HEK293 (cell line): ENCODE measurements around the gene ICAM3.
A peak's percentile ranks its signal among the peaks of the same experiment; 100 is the strongest.

Experiments used
- EGR2 ChIP-seq: fragments of 450-650 bp; formaldehyde crosslinking; IDR thresholded peaks from 2 replicates; pipeline ENCODE4 v1.5.1; 2016; ENCODE audit warnings: low read depth, missing biosample characterization, missing genetic modification characterization
- GLI4 ChIP-seq: fragments of 450-650 bp; formaldehyde crosslinking; IDR thresholded peaks from 2 replicates; pipeline ENCODE4 v1.5.1; 2016; ENCODE audit warnings: missing biosample characterization, missing genetic modification characterization
- GLIS1 ChIP-seq: fragments of 450-650 bp; formaldehyde crosslinking; IDR thresholded peaks from 2 replicates; pipeline ENCODE4 v1.5.1; 2016; ENCODE audit warnings: missing biosample characterization, missing genetic modification characterization
- OSR2 ChIP-seq: fragments of 450-650 bp; formaldehyde crosslinking; IDR thresholded peaks from 2 replicates; pipeline ENCODE4 v1.5.1; 2016; ENCODE audit warnings: missing biosample characterization, missing genetic modification characterization
- SALL2 ChIP-seq: fragments of 450-650 bp; formaldehyde crosslinking; IDR thresholded peaks from 2 replicates; pipeline ENCODE4 v1.5.0; 2017; ENCODE audit warnings: missing biosample characterization, mild to moderate bottlenecking, missing genetic modification characterization, borderline replicate concordance
- SETDB1 ChIP-seq: IDR thresholded peaks from one replicate; pipeline ENCODE4 v1.6.1; 2017; ENCODE audit warnings: mild to moderate bottlenecking, low read length, moderate library complexity, mixed read lengths; ENCODE audit not compliant: insufficient read length
- YY2 ChIP-seq: fragments of 450-650 bp; formaldehyde crosslinking; IDR thresholded peaks from 2 replicates; pipeline ENCODE4 v1.5.1; 2016; ENCODE audit warnings: missing biosample characterization, missing genetic modification characterization
- ZEB2 ChIP-seq: fragments of 450-650 bp; formaldehyde crosslinking; IDR thresholded peaks from 2 replicates; pipeline ENCODE4 v1.5.1; 2016; ENCODE audit warnings: missing biosample characterization, missing genetic modification characterization
- ZFP3 ChIP-seq: fragments of 450-650 bp; formaldehyde crosslinking; IDR thresholded peaks from 2 replicates; pipeline ENCODE4 v1.5.1; 2016; ENCODE audit warnings: low read depth, missing biosample characterization, missing genetic modification characterization
- ZFP37 ChIP-seq: fragments of 450-650 bp; formaldehyde crosslinking; IDR thresholded peaks from 2 replicates; pipeline ENCODE4 v1.5.1; 2016; ENCODE audit warnings: missing biosample characterization, missing genetic modification characterization
- ZNF112 ChIP-seq: fragments of 450-650 bp; formaldehyde crosslinking; IDR thresholded peaks from 2 replicates; pipeline ENCODE4 v1.5.0; 2017; ENCODE audit warnings: missing biosample characterization, missing genetic modification characterization
- ZNF16 ChIP-seq: fragments of 450-650 bp; formaldehyde crosslinking; IDR thresholded peaks from 2 replicates; pipeline ENCODE4 v1.5.1; 2016; ENCODE audit warnings: low read depth, missing biosample characterization, missing genetic modification characterization
- ZNF19 ChIP-seq: fragments of 450-650 bp; formaldehyde crosslinking; IDR thresholded peaks from 2 replicates; pipeline ENCODE4; 2016; ENCODE audit warnings: missing biosample characterization, missing genetic modification characterization, low read depth
- ZNF221 ChIP-seq: fragments of 450-650 bp; formaldehyde crosslinking; IDR thresholded peaks from 2 replicates; pipeline ENCODE4 v1.5.1; 2017; ENCODE audit warnings: missing biosample characterization, missing genetic modification characterization, borderline replicate concordance
- ZNF280C ChIP-seq: fragments of 450-650 bp; formaldehyde crosslinking; IDR thresholded peaks from 2 replicates; pipeline ENCODE4 v1.5.1; 2016; ENCODE audit warnings: missing biosample characterization, missing genetic modification characterization
- ZNF280D ChIP-seq: fragments of 450-650 bp; formaldehyde crosslinking; IDR thresholded peaks from 2 replicates; pipeline ENCODE4 v1.5.1; 2016; ENCODE audit warnings: missing biosample characterization, missing genetic modification characterization
- ZNF311 ChIP-seq: fragments of 450-650 bp; formaldehyde crosslinking; IDR thresholded peaks from 2 replicates; pipeline ENCODE4 v1.5.1; 2017; ENCODE audit warnings: missing biosample characterization, missing genetic modification characterization, borderline replicate concordance
- ZNF324 ChIP-seq: fragments of 450-650 bp; formaldehyde crosslinking; IDR thresholded peaks from 2 replicates; pipeline ENCODE4 v1.5.1; 2016; ENCODE audit warnings: missing biosample characterization, missing genetic modification characterization
- ZNF391 ChIP-seq: fragments of 450-650 bp; formaldehyde crosslinking; IDR thresholded peaks from 2 replicates; pipeline ENCODE4 v1.5.1; 2016; ENCODE audit warnings: low read depth, missing biosample characterization, missing genetic modification characterization, borderline replicate concordance
- ZNF404 ChIP-seq: fragments of 450-650 bp; formaldehyde crosslinking; IDR thresholded peaks from 2 replicates; pipeline ENCODE4 v1.5.1; 2017; ENCODE audit warnings: missing biosample characterization, missing genetic modification characterization
- ZNF423 ChIP-seq: fragments of 450-650 bp; formaldehyde crosslinking; IDR thresholded peaks from 2 replicates; pipeline ENCODE4 v1.5.1; 2016; ENCODE audit warnings: missing biosample characterization, missing genetic modification characterization
- ZNF426 ChIP-seq: fragments of 450-650 bp; formaldehyde crosslinking; IDR thresholded peaks from 2 replicates; pipeline ENCODE4 v1.5.1; 2017; ENCODE audit warnings: missing biosample characterization, missing genetic modification characterization, mild to moderate bottlenecking, inconsistent platforms, moderate library complexity
- ZNF514 ChIP-seq: fragments of 450-650 bp; formaldehyde crosslinking; IDR thresholded peaks from 2 replicates; pipeline ENCODE4 v1.5.1; 2016; ENCODE audit warnings: missing biosample characterization, missing genetic modification characterization
- ZNF529 ChIP-seq: fragments of 450-650 bp; formaldehyde crosslinking; IDR thresholded peaks from 2 replicates; pipeline ENCODE4 v1.5.1; 2017; ENCODE audit warnings: missing genetic modification characterization, missing biosample characterization; ENCODE audit not compliant: insufficient replicate concordance
- ZNF571 ChIP-seq: fragments of 450-650 bp; formaldehyde crosslinking; IDR thresholded peaks from 2 replicates; pipeline ENCODE4 v1.5.0; 2017; ENCODE audit warnings: missing biosample characterization, missing genetic modification characterization
- ZNF610 ChIP-seq: fragments of 450-650 bp; formaldehyde crosslinking; IDR thresholded peaks from 2 replicates; pipeline ENCODE4 v1.5.1; 2016; ENCODE audit warnings: missing biosample characterization, missing genetic modification characterization, borderline replicate concordance
- ZNF621 ChIP-seq: fragments of 450-650 bp; formaldehyde crosslinking; IDR thresholded peaks from 2 replicates; pipeline ENCODE4 v1.5.1; 2017; ENCODE audit warnings: missing biosample characterization, missing genetic modification characterization
- ZNF654 ChIP-seq: fragments of 450-650 bp; formaldehyde crosslinking; IDR thresholded peaks from 2 replicates; pipeline ENCODE4 v1.5.1; 2016; ENCODE audit warnings: low read depth, missing biosample characterization, missing genetic modification characterization
- ZNF670 ChIP-seq: fragments of 450-650 bp; formaldehyde crosslinking; IDR thresholded peaks from 2 replicates; pipeline ENCODE4 v1.5.1; 2016; ENCODE audit warnings: missing biosample characterization, missing genetic modification characterization, low read depth
- ZNF747 ChIP-seq: fragments of 450-650 bp; formaldehyde crosslinking; IDR thresholded peaks from 2 replicates; pipeline ENCODE4 v1.5.1; 2016; ENCODE audit warnings: missing biosample characterization, missing genetic modification characterization
- ZNF785 ChIP-seq: fragments of 450-650 bp; formaldehyde crosslinking; IDR thresholded peaks from 2 replicates; pipeline ENCODE4 v1.5.1; 2016; ENCODE audit warnings: missing biosample characterization, missing genetic modification characterization
- ZSCAN30 ChIP-seq: fragments of 450-650 bp; IDR thresholded peaks from 2 replicates; pipeline ENCODE4 v1.5.1; 2018; ENCODE audit warnings: missing biosample characterization, mild to moderate bottlenecking, missing genetic modification characterization, moderate library complexity
- TF ChIP-seq, protein P1 (sequence below): fragments of 450-650 bp; formaldehyde crosslinking; IDR thresholded peaks from 2 replicates; pipeline ENCODE4 v1.5.1; 2016; ENCODE audit warnings: missing biosample characterization, missing genetic modification characterization
- TF ChIP-seq, protein P2 (sequence below): fragments of 450-650 bp; formaldehyde crosslinking; IDR thresholded peaks from 2 replicates; pipeline ENCODE4 v1.5.1; 2017; ENCODE audit warnings: missing biosample characterization, missing genetic modification characterization

The ICAM3 gene

GRCh38 chr19:10332965-10333757, 6.3 kb downstream of the ICAM3 start, which contains the start of gene RAVER1 (continued):
- TF ChIP-seq ZNF426 = no peak
- no peak for TF ChIP-seq ZNF514 (tag by site-specific recombination)
- TF ChIP-seq, protein P1, sequence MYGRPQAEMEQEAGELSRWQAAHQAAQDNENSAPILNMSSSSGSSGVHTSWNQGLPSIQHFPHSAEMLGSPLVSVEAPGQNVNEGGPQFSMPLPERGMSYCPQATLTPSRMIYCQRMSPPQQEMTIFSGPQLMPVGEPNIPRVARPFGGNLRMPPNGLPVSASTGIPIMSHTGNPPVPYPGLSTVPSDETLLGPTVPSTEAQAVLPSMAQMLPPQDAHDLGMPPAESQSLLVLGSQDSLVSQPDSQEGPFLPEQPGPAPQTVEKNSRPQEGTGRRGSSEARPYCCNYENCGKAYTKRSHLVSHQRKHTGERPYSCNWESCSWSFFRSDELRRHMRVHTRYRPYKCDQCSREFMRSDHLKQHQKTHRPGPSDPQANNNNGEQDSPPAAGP (tag by site-specific recombination) = peak; percentile 96
- TF ChIP-seq ZFP3 (tag by site-specific recombination) = no peak
- TF ChIP-seq SALL2 (tag by site-specific recombination) = no peak
- peak; percentile 95 for TF ChIP-seq ZNF785 (tag by site-specific recombination)
- TF ChIP-seq ZNF280D = peak; percentile 49; the same call in 1 of the 2 replicates
- TF ChIP-seq ZEB2 (tag by site-specific recombination) = peak; percentile 99
- TF ChIP-seq EGR2 (tag by site-specific recombination) = peak; percentile 95
- no peak for TF ChIP-seq ZNF280C (tag by site-specific recombination)
- TF ChIP-seq ZNF19 (tag by site-specific recombination) = no peak
- no peak for TF ChIP-seq SETDB1
- TF ChIP-seq ZNF391 (tag by site-specific recombination) = peak; percentile 98
- no peak for TF ChIP-seq ZNF311 (tag by site-specific recombination)
- TF ChIP-seq OSR2 (tag by site-specific recombination) = no peak; the same call in 1 of the 2 replicates
- peak; percentile 89 for TF ChIP-seq GLI4 (tag by site-specific recombination)
- TF ChIP-seq ZNF747 (tag by site-specific recombination) = no peak
- TF ChIP-seq ZNF423 = no peak
- no peak for TF ChIP-seq ZNF16 (tag by site-specific recombination)
- peak; percentile 88 for TF ChIP-seq ZFP37 (tag by site-specific recombination)
- TF ChIP-seq ZSCAN30 (tag by site-specific recombination) = no peak
- TF ChIP-seq, protein P2, sequence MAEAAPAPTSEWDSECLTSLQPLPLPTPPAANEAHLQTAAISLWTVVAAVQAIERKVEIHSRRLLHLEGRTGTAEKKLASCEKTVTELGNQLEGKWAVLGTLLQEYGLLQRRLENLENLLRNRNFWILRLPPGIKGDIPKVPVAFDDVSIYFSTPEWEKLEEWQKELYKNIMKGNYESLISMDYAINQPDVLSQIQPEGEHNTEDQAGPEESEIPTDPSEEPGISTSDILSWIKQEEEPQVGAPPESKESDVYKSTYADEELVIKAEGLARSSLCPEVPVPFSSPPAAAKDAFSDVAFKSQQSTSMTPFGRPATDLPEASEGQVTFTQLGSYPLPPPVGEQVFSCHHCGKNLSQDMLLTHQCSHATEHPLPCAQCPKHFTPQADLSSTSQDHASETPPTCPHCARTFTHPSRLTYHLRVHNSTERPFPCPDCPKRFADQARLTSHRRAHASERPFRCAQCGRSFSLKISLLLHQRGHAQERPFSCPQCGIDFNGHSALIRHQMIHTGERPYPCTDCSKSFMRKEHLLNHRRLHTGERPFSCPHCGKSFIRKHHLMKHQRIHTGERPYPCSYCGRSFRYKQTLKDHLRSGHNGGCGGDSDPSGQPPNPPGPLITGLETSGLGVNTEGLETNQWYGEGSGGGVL (tag by site-specific recombination) = peak; percentile 71
- TF ChIP-seq ZNF324 (tag by site-specific recombination) = peak; percentile 95
- peak; percentile 89 for TF ChIP-seq GLIS1 (tag by site-specific recombination)
- TF ChIP-seq ZNF621 = no peak
- TF ChIP-seq ZNF112 (tag by site-specific recombination) = no peak
- no peak for TF ChIP-seq ZNF670
- TF ChIP-seq ZNF404 (tag by site-specific recombination) = no peak
- peak; percentile 83 for TF ChIP-seq YY2 (tag by site-specific recombination)
- TF ChIP-seq ZNF529 = no peak
- TF ChIP-seq ZNF571 (tag by site-specific recombination) = no peak
- TF ChIP-seq ZNF221 (tag by site-specific recombination) = no peak
- peak; percentile 75 for TF ChIP-seq ZNF610 (tag by site-specific recombination)
- TF ChIP-seq ZNF654 = no peak
